ENCODE results near the gene RACGAP1. TPM values are rescaled to one million over a fixed set of nuclear protein-coding genes. Genes with fewer than 3 reads are reported as not detected.
"Not testable (repeated sequence)": the region's sequence is repeated elsewhere in the genome, so short reads cannot be mapped to it uniquely, and the experiment has no call there.

Gene RACGAP1
- polyA plus RNA-seq, 4 donors: 45.4 to 50.4 (median 49.6) TPM

DNA sequence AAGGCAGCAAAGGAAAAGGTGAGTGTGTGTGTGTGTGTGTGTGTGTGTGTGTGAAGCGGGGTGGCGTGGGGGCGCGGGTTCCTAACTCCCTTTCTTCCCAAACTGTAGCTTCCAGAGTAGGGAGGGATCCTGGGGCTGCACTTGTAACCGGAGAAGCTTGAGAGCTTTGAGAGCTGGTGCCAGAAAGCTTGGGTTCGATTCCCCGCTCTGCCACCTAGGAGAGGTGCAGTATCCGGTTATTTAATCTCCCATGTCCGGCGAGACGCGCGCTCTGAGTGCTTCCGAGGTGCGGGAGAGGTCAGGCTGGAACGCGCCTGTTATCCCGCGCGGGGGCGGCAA, 7.2 kb upstream of the RACGAP1 start:
- DNase-seq (ENCODE audit: low read depth in 4 of 4, low spot score in 3 of 4): no peak

DNA sequence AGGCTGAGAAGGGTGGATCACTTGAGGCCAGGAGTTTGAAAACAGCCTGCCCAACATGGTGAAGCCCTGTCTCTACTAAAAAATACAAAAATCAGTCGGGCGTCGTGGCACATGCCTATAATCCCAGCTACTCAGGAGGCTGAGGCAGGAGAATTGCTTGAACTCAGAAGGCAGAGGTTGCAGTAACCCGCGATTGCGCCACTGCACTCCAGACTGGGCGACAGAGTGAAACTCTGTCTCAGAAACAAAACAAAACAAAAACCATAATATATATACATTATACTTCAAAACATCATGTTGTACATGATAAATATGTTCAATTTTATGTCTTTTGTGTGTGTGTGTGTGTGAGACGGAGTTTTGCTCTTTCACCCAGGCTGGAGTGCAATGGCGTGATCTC, 5.2 kb upstream of the RACGAP1 start:
- not testable (repeated sequence) for DNase-seq (ENCODE audit: low read depth in 4 of 4, low spot score in 3 of 4)

DNA sequence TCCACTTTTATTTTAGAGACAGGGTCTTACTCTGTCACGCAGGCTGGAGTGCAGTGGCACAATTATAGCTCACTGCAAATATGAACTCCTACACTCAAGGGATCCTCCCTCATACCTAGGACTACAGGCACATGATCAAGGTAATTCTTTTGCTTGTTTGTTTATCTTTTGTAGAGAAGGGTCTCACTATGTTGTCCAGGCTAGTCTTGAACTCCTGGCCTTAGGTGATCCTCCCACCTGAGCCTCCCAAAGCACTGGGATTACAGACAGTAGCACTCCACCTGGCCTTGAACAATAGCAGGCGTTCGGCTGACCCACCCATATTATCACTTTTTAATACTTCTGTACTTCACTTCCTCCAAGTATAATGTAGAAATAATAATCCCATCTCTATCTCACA, 1.4 kb upstream of the RACGAP1 start:
- no peak for DNase-seq (ENCODE audit: low read depth in 4 of 4, low spot score in 3 of 4)

DNA sequence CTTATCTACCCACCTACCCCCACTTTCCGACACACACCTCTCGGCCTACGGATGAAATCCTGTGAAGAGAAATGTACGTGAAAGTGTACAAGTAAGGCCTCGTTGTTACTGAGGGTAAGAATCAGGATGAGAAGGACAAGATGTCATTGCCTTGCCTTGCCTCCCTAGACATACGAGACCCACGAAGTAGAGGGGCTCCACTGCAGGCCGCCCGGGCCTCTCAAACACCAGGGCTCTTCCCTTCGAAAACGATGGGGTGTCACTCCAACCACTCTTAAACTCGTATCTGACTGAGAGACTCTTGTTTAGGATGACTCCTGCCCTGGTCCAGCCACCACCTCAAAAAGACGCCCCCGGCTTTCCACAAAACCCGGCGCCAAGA, 498 bp downstream of the RACGAP1 start:
- DNase-seq (ENCODE audit: low read depth in 4 of 4, low spot score in 3 of 4): no peak

DNA sequence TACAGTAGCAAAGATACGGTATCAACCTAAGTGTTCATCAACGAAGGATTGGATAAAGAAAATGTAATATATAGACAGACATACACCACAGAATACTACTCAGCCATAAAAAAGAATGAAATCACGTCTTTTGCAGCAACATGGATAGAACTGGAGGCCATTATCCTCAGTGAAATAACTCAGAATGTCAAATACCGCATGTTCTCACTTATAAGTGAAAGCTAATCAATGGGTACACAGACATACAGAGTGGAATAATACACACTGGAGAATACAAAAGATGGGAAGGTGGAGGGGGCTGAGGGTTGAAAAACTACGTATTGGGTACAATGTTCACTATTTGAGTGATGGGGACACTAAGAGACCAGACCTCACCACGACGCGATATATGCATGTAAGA, 1.1 kb downstream of the RACGAP1 start:
- DNase-seq (ENCODE audit: low read depth in 4 of 4, low spot score in 3 of 4): no peak

DNA sequence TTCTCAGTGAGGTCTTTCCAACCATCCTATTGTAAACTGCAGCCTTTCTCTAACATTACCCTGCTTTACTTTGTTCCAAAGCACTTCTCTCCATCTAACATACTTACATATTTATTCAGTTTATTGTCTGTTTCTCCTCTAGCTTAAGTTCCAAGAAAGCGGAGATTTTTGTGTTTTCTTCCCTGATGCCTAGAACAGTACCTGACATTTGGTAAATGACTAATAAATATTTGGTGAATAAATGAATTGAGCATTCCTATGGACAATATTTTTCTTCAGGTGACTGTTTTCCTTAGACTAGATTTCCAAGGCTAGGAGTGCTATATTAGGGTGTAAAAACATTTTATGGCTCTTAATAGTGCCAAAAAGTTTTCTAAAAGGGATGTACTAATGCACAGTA, 2.4 kb downstream of the RACGAP1 start:
- no peak for DNase-seq (ENCODE audit: low read depth in 4 of 4, low spot score in 3 of 4)

DNA sequence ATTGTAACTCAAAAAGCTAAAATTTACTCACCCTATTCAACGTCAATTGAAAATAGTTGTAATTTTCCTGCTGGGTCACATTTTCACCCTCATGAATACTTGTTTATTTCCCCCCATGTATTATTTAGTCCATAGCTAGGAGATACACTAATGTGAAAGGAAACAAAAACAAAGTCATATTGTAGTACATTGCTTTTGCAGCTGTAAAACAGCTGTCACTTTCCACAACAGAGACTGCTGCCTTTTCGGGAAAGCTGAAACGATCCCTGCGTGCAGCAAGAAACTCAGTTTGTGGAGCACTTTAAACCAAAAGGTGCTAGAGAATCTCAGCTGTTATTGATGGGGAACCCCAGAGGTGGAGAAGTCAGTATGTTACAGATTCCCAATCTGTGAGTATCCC, 4.3 kb downstream of the RACGAP1 start:
- no peak for DNase-seq (ENCODE audit: low read depth in 4 of 4, low spot score in 3 of 4)

DNA sequence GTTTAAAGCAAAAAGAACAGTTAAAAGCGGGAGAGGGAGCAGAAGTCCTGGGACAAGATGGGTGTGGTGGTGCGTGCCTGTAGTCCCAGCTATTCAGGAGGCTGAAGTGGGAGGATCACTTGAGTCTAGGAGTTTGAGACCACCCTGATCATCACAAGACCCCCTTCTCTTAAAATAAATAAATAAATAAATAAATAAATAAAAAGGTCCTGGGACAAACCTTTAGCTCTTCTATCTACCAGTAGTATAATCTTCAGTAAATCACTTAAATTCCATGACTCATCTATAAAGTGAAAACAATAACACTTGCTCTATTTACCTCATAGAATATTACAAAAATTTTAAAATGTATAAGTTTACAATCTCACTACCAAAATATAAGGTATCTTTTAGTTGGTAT, 5.8 kb downstream of the RACGAP1 start:
- DNase-seq (ENCODE audit: low read depth in 4 of 4, low spot score in 3 of 4): no peak

DNA sequence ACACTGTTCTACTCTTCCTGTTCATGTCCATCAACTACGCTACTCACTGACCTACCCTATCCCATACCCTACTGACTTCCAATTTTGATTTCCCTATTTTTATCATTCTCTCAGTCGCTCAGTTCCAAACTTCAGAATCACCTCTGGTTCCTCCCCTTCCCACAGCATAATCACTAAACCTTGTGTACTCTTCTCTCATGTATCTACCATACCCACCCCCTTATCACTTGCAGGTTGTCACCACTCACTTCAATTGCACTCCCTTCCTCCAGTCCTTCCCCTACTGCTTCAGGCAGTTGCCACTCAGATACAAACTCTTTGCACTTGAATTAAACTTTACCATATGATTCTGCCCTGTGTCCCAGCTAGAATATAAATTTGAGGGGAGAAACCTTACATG, 6.3 kb downstream of the RACGAP1 start:
- DNase-seq (ENCODE audit: low read depth in 4 of 4, low spot score in 3 of 4): no peak

DNA sequence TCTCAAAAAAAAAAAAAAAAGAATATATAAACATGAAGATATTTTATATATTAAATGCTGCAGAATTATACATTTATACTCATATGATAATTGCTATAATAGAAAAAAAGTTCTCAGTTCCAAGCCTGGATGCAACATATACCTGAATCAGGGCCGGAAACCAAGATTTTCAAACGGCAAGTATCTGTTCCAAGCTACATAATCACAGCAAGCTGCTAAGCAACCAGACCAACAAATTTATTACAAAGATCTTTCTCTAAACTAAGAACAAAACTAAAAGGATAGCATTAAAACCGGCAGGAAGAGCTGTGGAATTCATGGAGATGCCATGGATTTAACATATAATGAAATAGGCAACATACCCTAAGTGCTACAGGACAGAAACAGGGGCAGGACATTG, 7.1 kb downstream of the RACGAP1 start:
- DNase-seq (ENCODE audit: low read depth in 4 of 4, low spot score in 3 of 4): no peak

DNA sequence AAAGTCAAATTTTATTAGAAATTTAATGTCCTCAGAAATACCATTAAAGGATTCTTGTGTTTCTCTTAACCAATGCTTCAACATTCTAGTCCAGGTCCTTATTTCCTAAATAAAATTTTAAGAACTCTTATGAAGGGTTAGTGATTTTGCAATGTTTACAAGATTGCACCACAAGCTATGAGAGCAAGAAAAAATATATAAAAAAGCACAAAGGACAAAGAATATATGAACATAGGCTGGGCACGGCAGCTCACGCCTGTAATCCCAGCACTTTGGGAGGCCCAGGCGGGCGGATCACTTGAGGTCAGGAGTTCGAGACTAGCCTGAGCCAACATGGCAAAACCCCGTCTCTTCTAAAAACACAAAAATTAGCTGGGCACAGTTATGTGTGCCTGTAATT, 7.7 kb downstream of the RACGAP1 start:
- DNase-seq (ENCODE audit: low read depth in 4 of 4, low spot score in 3 of 4): no peak

DNA sequence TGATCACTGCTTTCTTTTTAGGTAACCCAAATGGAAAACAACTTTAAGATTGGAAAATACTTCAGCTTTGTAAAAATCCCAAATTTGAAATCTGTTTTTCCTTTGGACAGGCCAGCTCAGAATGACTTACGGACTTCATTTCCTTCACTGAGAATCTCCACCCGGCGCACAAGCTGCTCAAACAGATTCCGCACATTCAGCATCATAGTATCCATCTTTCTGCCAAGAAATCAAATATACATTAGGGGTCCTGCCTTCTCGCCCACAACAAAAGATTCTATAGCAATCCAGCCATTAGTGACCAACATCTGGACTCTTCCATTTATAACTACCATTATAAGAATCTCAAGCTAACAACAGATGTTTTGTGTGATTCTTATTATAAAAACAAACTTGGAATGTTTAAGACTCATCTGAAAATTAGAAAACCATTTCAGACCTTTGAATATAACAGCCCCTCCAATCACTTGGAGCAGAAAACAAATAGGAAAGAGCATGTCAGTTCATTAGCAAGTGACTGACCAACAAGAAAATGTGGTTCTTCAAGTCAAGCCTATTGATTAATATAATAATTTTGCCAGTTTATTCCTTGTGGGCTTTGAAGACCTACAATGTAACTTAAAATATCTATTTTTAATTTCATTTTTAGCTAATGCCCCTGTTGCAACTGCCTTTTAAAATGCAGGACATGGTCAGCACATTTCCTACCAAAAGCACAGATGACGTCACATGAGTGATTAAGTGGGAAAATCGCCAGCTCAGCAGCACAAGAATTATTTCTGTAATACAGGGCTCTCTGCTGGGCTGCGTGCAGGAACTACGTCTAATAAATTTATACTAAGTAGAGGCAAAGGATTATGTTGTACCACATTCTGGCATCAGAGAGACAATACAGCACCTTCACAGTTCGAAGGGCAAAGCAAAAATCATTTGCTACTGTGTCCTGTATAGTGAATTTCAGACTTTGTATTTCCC, 8.5 kb downstream of the RACGAP1 start:
- no peak for DNase-seq (ENCODE audit: low read depth in 4 of 4, low spot score in 3 of 4)

DNA sequence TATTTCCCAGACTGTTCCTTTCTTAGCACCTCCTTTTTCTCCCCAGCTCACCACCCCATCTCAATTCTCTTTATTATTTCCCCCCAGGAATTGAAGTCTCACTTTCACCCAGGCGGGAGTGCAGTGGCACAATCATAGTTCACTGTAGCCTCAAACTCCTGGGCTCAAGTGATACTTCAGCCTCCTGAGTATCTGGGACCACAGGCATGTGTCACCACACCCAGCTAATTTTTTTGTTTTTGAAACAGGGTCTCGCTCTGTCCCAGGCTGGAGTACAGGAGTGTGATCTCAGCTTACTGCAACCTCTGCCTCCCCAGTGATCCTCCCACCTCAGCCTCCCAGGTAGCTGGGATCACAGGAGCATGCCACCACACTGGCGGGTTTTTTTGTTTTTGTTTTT, 11.0 kb downstream of the RACGAP1 start:
- DNase-seq (ENCODE audit: low read depth in 4 of 4, low spot score in 3 of 4): no peak

DNA sequence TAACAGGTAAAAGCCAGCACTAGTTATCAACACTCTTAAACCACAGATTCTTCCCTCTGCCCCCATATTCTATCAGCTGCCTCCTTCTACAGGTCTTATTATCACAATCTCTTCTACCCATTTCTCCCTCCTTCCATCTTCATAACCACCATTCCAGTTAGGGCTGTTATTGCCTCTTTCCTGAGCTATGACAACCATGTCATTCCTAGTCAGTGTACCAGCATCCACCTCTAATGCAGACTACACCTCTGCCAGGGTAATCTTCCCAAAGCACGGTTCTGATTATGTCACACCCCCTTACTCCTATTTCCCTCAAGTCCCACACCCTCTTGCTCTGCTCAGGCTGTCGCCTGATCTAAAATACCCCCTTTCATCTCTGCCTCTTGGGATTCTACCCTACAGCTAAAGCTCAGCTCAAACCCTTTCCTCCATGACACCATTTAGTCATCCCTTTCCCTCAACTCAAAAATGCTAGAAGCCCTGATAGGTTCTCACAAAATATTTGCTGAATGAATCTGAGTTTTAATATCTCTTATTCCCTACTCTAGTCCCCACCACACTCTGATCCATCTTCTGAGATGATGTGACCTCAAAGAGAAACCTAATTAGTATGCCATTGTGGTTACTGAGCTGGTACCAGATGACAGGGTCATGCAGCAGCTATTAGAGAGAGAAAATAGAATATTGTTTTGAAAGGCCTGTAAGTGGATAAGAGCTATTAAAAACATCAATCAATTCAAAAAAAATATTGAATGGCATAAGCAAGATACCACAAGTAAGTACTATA, 11.7 kb downstream of the RACGAP1 start:
- DNase-seq (ENCODE audit: low read depth in 4 of 4, low spot score in 3 of 4): no peak

DNA sequence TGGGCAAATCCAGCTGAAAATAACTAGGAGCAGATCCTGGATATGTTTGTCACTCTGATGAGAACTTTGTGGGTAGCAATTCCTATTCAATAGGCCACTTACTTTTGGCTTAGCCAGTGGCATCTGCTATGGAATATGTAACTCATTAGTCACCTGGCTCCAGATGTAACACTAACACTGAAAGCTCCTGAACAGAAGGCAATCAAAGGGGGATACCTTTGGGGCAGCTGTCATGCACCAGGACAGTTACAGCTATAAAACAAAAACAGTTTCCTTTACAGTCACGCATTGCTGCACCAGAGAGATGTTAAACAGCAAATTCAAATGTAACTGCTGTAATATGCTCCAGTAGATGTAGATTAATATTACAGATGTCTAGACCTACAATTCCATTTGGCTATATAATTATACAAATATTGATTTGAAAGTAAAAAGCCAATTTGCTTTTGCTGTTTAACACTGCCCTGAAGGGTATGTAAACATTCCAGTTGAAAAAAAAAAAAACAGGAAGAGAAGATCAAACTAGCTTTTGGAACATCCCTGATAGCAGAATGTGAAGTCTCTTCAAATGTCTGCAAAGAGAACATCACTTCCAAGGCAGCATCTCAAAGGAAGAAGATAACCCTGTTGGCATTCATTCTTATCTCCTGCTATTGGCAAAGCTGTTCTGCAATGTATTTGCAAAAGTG, 18.4 kb downstream of the RACGAP1 start:
- no peak for DNase-seq (ENCODE audit: low read depth in 4 of 4, low spot score in 3 of 4)

DNA sequence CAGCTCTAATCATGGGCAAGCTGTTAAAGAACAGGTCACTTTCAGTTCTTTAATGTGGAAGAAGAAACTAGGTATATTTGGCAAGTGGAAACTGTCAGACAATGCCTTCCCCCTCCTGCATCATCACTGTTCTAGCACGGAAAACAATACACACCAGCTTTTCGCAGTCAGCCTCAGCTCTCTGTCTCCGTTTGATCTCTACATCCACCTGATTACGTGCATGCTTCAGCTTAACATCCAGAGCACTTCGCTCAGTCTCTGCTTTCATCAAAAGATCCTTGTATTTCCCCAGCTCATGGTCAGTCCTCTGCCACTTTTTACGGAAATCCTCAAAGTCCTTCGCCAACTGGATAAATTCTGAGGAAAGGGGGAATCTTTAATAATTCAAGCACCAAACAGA, 19.0 kb downstream of the RACGAP1 start:
- DNase-seq (ENCODE audit: low read depth in 4 of 4, low spot score in 3 of 4): no peak

DNA sequence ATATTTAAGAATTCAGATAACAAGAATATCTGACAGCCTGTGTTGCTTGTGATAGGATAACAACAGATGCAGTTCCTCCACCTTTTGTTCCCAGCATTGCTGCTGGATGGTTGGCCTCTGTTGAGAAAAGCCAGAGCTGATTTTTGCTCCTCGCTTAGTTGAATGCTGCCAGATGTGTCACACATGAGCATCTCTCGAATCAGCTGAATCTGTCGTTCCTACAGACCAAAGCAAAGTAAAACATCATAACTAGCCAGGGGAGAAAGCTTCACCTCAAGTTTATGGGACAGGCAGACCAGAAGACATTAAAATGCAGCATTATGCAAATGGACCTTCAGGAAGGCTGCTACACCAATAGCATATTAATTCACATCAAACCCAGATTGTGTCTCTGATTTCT, 20.1 kb downstream of the RACGAP1 start:
- no peak for DNase-seq (ENCODE audit: low read depth in 4 of 4, low spot score in 3 of 4)

DNA sequence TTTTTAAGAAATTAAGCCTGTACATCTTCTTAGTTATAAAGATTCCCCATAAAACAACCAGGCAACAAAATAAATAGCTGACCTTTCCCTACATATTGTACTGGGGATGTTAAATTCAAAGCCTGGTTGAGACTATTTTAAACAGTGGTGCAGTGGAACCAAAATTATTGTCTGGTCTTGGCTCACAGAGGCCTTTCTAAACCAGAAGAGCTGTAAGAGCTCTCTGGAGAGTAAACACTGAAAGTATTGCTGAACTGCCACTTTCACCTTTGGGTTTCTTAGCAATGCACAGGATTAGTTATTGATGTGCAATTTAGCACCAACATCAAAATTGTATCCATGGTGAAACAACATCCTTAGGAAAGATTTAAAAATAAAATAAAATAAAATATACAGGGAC, 20.6 kb downstream of the RACGAP1 start:
- no peak for DNase-seq (ENCODE audit: low read depth in 4 of 4, low spot score in 3 of 4)

DNA sequence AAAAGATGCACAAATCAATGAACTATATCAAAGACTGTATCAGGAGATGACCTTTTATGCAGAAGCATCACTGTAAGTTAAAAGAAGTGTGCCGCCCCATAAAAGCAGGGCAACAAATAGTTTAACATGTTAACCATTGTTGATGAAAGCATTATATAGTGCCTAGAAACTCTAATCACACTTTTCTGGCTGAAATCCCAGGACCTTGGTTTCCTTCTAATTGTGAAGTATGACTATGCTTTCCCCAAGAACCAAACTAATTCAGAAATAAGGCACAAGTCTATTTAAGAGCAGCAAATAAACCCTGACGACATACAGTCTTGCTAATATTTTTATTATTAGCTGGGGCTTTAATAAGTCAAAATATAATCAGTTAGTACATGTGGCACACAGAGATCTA, 21.7 kb downstream of the RACGAP1 start:
- DNase-seq (ENCODE audit: low read depth in 4 of 4, low spot score in 3 of 4): no peak

DNA sequence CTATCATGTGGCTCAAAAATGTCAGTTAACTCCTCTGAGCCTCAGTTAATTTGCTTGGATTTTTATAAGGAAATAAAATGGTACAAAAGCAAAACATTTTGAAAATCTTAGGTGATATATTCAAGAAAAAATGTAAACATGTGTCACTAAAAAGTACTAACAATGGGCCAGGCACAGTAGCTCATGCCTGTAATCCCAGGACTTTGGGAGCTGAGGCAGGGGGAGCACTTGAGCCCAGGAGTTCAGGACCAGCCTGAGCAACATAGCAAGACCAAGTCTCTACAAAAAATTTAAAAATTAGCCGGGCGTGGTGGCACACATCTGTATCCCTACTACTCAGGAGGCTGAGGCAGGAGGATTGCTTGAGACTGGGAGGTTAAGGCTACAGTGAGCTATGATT, 26.8 kb downstream of the RACGAP1 start:
- DNase-seq (ENCODE audit: low read depth in 4 of 4, low spot score in 3 of 4): no peak

DNA sequence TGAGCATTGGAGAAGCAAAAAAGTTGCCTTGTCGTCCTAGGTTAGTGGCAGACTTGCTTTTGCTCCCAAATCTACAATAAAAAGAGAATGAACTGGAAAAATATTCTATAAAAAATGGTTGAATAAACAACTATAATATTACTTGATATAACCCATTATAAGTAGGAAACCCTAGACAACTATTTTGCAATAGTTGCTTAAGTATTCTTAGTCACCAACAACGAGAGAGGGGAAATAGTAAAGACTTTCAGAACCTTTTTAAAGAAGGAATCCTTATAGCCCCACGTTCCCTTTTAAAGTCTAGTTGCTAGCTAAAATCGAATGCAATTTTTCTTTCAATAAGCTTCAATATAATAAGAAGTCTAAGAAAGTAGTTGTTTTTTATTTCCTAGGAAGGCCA, 35.0 kb downstream of the RACGAP1 start:
- DNase-seq (ENCODE audit: low read depth in 4 of 4, low spot score in 3 of 4): no peak
